GM19023 (cell line): ENCODE results near the gene XXYLT1.
"Not testable (repeated sequence)": the region's sequence is repeated elsewhere in the genome, so short reads cannot be mapped to it uniquely, and the experiment has no call there.

Source experiments
- ATAC-seq: cut with Tn5 transposase; IDR thresholded peaks from one replicate; pipeline ENCODE4 v1.9.1; 2021; ENCODE audit warnings: mild to moderate bottlenecking, moderate library complexity; ENCODE audit not compliant: unreplicated experiment

XXYLT1 gene

GRCh38 chr3:195101927-195102608, 168.9 kb downstream of the XXYLT1 start:
- no peak for ATAC-seq

- ATAC-seq: no peak
Observed at GRCh38 chr3:195101001-195101583, 169.9 kb downstream of the XXYLT1 start.

- no peak for ATAC-seq
Observed at GRCh38 chr3:195099951-195100785, 170.8 kb downstream of the XXYLT1 start.

- ATAC-seq: no peak
Observed at GRCh38 chr3:195098741-195099525, 172.0 kb downstream of the XXYLT1 start.

- no peak for ATAC-seq
Observed at GRCh38 chr3:195097331-195098255, 173.4 kb downstream of the XXYLT1 start.

GRCh38 chr3:195096484-195097330, 174.3 kb downstream of the XXYLT1 start:
- no peak for ATAC-seq

- ATAC-seq: no peak
Observed at GRCh38 chr3:195096053-195096452, 174.9 kb downstream of the XXYLT1 start.

GRCh38 chr3:195095704-195096036, 175.3 kb downstream of the XXYLT1 start:
- no peak for ATAC-seq

- ATAC-seq: peak; percentile 54
Observed at GRCh38 chr3:195095035-195095703, 175.8 kb downstream of the XXYLT1 start.

GRCh38 chr3:195094191-195094921, 176.6 kb downstream of the XXYLT1 start:
- peak; percentile 73 for ATAC-seq

- no peak for ATAC-seq
Observed at GRCh38 chr3:195093731-195094130, 177.2 kb downstream of the XXYLT1 start.

- ATAC-seq: not testable (repeated sequence)
Observed at GRCh38 chr3:195087840-195088601, 182.9 kb downstream of the XXYLT1 start.

- ATAC-seq: no peak
Observed at GRCh38 chr3:195087328-195087727, 183.6 kb downstream of the XXYLT1 start.

GRCh38 chr3:195086885-195087284, 184.1 kb downstream of the XXYLT1 start:
- ATAC-seq: no peak

GRCh38 chr3:195086341-195086740, 184.6 kb downstream of the XXYLT1 start:
- no peak for ATAC-seq

- no peak for ATAC-seq
Observed at GRCh38 chr3:195085356-195086130, 185.4 kb downstream of the XXYLT1 start.
